Stomach smooth muscle (tissue), 2 donors: ENCODE results near the gene STIM1.

Experiments
- H3K27ac ChIP-seq: one replicate; pipeline ENCODE4 v1.7.0; 2013; ENCODE audit warnings: mild to moderate bottlenecking, low read length, inconsistent platforms
- H3K27me3 ChIP-seq, 2 donors: one replicate each; pipeline ENCODE4 v1.7.0; 2013; ENCODE audit warnings: low read length in 2 of 2; ENCODE audit not compliant: insufficient read depth in 2 of 2, control insufficient read depth in 1 of 2
- H3K36me3 ChIP-seq, 2 donors: one replicate each; pipeline ENCODE4 v1.7.0; 2013; ENCODE audit warnings: low read length in 2 of 2; ENCODE audit not compliant: control insufficient read depth in 2 of 2, insufficient read depth in 2 of 2
- H3K4me1 ChIP-seq: one replicate; pipeline ENCODE4 v1.7.0; 2013; ENCODE audit warnings: low read length; ENCODE audit not compliant: control insufficient read depth, insufficient read depth
- H3K4me3 ChIP-seq, 2 donors: one replicate each; pipeline ENCODE4 v1.7.0; 2013; ENCODE audit warnings: low read length in 2 of 2
- H3K9ac ChIP-seq, 2 donors: one replicate each; pipeline ENCODE4 v1.7.0; 2013; ENCODE audit warnings: low read length in 2 of 2, mild to moderate bottlenecking in 1 of 2
- H3K9me3 ChIP-seq, 2 donors: one replicate each; pipeline ENCODE4 v1.7.0; 2013; ENCODE audit warnings: low read length in 2 of 2; ENCODE audit not compliant: control insufficient read depth in 2 of 2
- donor health status: healthy.
- donor health status: Pancreatic carcinoma.

Gene STIM1

DNA sequence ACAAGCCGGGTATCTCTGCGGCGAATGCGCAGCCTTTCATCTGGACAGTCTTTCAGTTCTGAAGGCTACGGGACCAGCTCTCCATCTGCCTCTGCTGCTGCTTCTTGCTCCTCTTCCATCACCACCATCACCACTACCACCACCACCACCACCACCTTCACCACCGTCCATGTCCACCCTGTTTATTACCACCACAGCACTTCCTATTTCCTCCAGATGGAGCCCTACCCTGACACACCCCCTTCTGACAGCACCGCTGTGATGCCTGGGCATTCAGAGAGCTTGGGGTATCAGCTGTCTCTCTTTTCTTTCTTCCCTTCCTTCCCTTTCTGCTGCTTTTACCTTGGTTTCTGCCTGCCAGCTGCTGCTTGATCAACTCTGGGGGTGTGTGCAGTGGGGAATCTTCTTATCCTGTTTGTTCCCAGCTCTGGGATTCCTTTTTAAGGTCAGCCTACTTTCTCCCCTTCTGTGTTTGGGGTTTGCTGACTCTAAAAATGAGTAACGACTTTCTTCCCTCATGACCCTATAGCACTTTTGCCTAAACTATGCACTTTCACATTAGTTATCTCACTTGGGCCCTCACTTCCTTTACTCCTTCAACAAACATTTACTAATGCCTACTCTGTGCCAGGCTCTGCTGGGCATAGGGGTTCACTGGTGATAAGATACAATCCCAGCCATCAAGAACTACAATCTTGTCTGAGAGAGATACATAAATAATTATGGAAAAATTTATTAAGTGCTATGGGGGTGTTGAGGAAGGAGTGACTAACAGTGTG lies 231.3 kb downstream of the STIM1 start:
- H3K27ac ChIP-seq: no peak overlapping the region
- no peaks in the 10 kb centered on the region for H3K27me3 ChIP-seq
- H3K9ac ChIP-seq: no peak overlapping the region
- H3K4me3 ChIP-seq: no peak overlapping the region
- no peaks in the 10 kb centered on the region for H3K9me3 ChIP-seq
- peaks cover 34 to 48% of the 10 kb centered on the region in 2 donors for H3K36me3 ChIP-seq
- H3K4me1 ChIP-seq: no peaks in the 10 kb centered on the region

GRCh38 chr11:4087551-4087950 lies 232.1 kb downstream of the STIM1 start:
- Histone ChIP-seq H3K9me3 (no peaks in the 10 kb centered on the region), H3K4me1 (no peaks in the 10 kb centered on the region), H3K9ac (no peak overlapping the region), H3K36me3 (peaks cover 37 to 45% of the 10 kb centered on the region in 2 donors), H3K4me3 (no peak overlapping the region), H3K27ac (no peak overlapping the region), H3K27me3 (no peaks in the 10 kb centered on the region)

DNA sequence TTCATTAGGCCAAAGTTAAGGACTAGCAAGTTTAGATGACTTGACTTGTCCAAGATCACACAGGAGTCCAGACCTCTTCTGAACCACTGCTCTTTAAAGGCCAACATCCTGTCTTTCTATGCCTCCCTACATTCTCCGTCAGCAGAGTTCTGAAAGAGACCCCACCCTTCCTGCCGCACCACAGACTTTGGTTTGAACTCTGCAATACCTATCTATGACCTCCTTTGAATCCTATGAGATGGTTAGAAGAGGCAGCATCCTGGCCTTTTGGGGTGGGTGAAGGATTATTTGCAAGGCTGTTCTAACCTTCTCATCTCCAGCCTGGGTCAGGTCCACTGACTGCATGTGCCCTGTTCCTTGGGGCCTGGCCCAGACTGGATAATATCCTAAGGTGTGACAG lies 234.8 kb downstream of the STIM1 start:
- H3K4me1 ChIP-seq: peaks cover 5% of the 10 kb centered on the region
- no peaks in the 10 kb centered on the region for H3K27me3 ChIP-seq
- H3K36me3 ChIP-seq: peaks cover 28 to 30% of the 10 kb centered on the region in 2 donors
- H3K9me3 ChIP-seq: no peaks in the 10 kb centered on the region
- no peak overlapping the region for H3K9ac ChIP-seq
- H3K4me3 ChIP-seq: no peak overlapping the region
- no peak overlapping the region for H3K27ac ChIP-seq

DNA sequence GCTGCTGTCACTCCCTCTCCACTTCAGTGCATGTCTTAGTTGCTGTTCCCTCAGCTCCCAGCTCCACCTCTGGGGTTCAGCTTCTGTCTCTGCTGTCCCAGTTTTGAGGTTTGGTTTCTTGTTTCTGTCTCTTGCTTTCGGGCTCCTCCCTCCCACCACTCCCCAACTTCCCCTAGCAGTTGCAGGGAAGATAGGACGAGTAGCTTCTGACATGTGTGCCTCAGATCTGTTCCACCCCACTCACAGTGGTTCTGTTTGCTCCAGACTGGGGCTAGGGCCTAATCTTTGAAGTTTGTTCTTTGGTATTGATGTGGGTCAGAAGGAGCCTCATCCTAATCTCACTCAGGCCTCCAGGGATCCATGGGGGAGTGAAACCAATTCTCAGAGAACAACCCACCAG lies 236.6 kb downstream of the STIM1 start:
- H3K4me1 ChIP-seq: peaks cover 17% of the 10 kb centered on the region
- no peak overlapping the region for H3K9ac ChIP-seq
- H3K9me3 ChIP-seq: no peaks in the 10 kb centered on the region
- H3K27ac ChIP-seq: no peak overlapping the region
- H3K27me3 ChIP-seq: no peaks in the 10 kb centered on the region
- H3K36me3 ChIP-seq: peaks cover 21% of the 10 kb centered on the region in 2 donors
- H3K4me3 ChIP-seq: no peak overlapping the region

DNA sequence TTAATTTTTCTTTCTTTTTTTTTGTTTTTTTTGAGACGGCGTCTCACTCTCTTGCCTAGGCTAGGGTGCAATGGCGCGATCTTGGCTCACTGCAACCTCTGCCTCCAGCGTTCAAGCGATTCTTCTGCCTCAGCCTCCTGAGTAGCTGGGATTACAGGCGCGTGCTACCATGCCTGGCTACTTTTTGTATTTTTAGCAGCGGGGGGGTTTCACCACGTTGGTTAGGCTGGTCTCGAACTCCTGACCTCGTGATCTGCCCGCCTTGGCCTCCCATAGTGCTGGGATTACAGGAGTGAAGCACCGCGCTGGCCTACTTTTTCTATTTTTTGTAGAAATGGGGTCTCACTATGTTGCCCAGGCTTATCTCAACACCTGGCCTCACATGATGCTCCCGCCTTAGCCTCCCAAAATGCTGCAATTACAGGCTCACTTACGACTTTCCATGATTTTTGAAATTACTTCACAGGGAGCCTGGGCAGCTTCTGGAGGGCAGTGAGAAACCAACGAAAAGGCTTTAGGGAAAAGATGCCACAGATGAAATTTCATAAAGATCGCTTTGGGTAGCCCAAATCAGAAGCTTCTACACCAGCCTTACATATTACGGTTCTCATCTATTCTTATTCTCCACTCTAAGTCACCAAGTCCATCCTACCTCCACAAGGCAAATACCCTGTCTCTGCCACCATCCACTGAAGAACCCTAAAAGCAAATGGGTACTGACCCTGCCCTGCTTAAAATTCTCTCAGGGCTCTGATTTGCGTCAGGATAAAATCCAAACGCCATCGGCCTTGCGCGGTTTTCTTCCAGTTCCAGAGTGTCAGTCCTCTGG lies 238.3 kb downstream of the STIM1 start:
- peaks cover 9 to 10% of the 10 kb centered on the region in 2 donors for H3K36me3 ChIP-seq
- H3K9me3 ChIP-seq: no peaks in the 10 kb centered on the region
- peak overlapping the region; percentile 95 for H3K27ac ChIP-seq
- peak overlapping the region; percentile 89 to 93 for H3K4me3 ChIP-seq
- H3K4me1 ChIP-seq: peaks cover 17% of the 10 kb centered on the region
- peak overlapping the region; percentile 89 to 97 for H3K9ac ChIP-seq
- H3K27me3 ChIP-seq: no peaks in the 10 kb centered on the region

- Histone ChIP-seq H3K27me3 (no peaks in the 10 kb centered on the region), H3K9me3 (no peaks in the 10 kb centered on the region), H3K4me1 (peaks cover 17% of the 10 kb centered on the region), H3K36me3 (peaks cover 9 to 10% of the 10 kb centered on the region in 2 donors), H3K27ac (peak within 1 kb of the TSS; percentile 95), H3K4me3 (peak within 1 kb of the TSS; percentile 89 to 93), H3K9ac (peak within 1 kb of the TSS; percentile 89 to 97)
These were observed 239.2 kb downstream of the STIM1 start, which contains the start of gene RRM1 for GRCh38 chr11:4094348-4095291. Gene RRM1 (plus strand): TSS chr11:4094799. CDS start chr11:4095013, 214 bp downstream.

- peak overlapping the region; percentile 95 for H3K27ac ChIP-seq
- peaks cover 17% of the 10 kb centered on the region for H3K4me1 ChIP-seq
- H3K9ac ChIP-seq: peak overlapping the region; percentile 89 to 97
- peaks cover 4 to 8% of the 10 kb centered on the region in 2 donors for H3K36me3 ChIP-seq
- peak overlapping the region; percentile 89 to 93 for H3K4me3 ChIP-seq
- H3K9me3 ChIP-seq: no peaks in the 10 kb centered on the region
- no peaks in the 10 kb centered on the region for H3K27me3 ChIP-seq
These were observed 240.2 kb downstream of the STIM1 start for GRCh38 chr11:4095509-4096230.

DNA sequence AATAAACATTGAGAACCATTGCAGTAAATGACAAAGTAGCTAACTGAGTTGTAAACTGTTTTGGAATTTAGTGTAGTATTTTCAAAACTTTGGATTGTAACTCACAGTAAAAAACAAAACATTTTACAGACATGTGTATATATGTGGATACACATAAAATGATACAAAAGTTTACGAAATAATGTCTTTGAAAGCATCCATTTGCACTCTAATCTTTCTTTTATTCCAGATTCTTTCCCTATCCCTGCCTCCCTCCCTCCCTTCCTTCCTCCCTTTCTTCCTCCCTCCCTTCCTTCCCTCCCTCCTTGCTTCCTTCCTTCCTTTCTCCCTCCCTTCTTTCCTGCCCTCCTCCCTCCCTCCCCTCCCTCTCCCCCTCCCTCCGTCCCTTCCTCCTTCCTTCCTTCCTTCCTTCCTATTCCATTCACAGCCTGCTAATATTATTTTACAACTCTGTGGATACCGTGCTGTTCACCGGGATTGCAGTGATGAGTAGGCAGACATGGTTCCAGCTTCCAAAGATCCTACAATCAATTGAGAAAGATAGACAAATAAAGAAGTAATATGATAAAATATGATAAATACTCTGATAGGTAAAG lies 242.7 kb downstream of the STIM1 start:
- Histone ChIP-seq H3K27ac (no peak overlapping the region), H3K36me3 (no peaks in the 10 kb centered on the region), H3K4me3 (no peak overlapping the region), H3K4me1 (peaks cover 17% of the 10 kb centered on the region), H3K9me3 (no peaks in the 10 kb centered on the region), H3K27me3 (no peaks in the 10 kb centered on the region), H3K9ac (no peak overlapping the region)

DNA sequence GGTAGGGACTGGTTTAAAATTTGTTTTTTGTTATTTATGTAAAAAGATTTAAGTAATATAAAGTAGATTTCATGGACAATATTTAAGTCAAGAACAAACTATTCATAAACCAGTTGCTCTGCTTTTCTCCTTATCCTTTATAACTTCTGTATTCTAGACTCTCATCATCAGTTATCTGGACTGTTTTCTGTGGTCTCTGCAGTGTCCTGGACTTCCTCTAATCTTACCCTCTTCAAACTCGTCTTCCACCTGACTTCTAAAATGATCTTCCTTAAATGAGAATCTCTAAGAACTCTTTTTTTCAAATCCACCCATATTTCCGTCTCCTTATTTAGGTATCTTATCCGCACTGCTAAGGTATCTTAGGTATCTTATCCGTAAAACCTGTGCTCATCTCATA lies 247.2 kb downstream of the STIM1 start:
- Histone ChIP-seq H3K4me1 (no peaks in the 10 kb centered on the region), H3K36me3 (peaks cover 7 to 9% of the 10 kb centered on the region in 2 donors), H3K9me3 (no peaks in the 10 kb centered on the region), H3K27ac (no peak overlapping the region), H3K4me3 (no peak overlapping the region), H3K27me3 (no peaks in the 10 kb centered on the region), H3K9ac (no peak overlapping the region)
